Ishikawa (cell line): ENCODE data around the gene KLHL25.

Experiments used
- CEBPB ChIP-seq: IDR thresholded peaks from 2 replicates; pipeline ENCODE4 v1.6.1; 2012
- CREB1 ChIP-seq: IDR thresholded peaks from 2 replicates; pipeline ENCODE4 v1.6.1; 2012; ENCODE audit warnings: low read depth
- EGR1 ChIP-seq: IDR thresholded peaks from 2 replicates; pipeline ENCODE4 v1.6.1; 2012
- EP300 ChIP-seq: IDR thresholded peaks from 2 replicates; pipeline ENCODE4 v1.6.1; 2012; ENCODE audit warnings: borderline replicate concordance
- FOXM1 ChIP-seq: IDR thresholded peaks from 2 replicates; pipeline ENCODE4 v1.6.1; 2012; ENCODE audit warnings: low read depth, borderline replicate concordance
- NFIC ChIP-seq: IDR thresholded peaks from 2 replicates; pipeline ENCODE4 v1.6.1; 2012
- RAD21 ChIP-seq: IDR thresholded peaks from 2 replicates; pipeline ENCODE4 v1.6.1; 2012; ENCODE audit warnings: low read depth
- TAF1 ChIP-seq: IDR thresholded peaks from 2 replicates; pipeline ENCODE4 v1.6.1; 2012; ENCODE audit warnings: low read depth, mild to moderate bottlenecking
- TEAD4 ChIP-seq: IDR thresholded peaks from 2 replicates; pipeline ENCODE4 v1.6.1; 2012
- YY1 ChIP-seq: IDR thresholded peaks from 2 replicates; pipeline ENCODE4 v1.6.1; 2012; ENCODE audit warnings: low read depth
- ZBTB7A ChIP-seq: IDR thresholded peaks from 2 replicates; pipeline ENCODE4 v1.6.1; 2012; ENCODE audit warnings: low read depth
- TF ChIP-seq, protein P1 (sequence below): IDR thresholded peaks from 2 replicates; pipeline ENCODE4 v1.6.1; 2012

DNA sequence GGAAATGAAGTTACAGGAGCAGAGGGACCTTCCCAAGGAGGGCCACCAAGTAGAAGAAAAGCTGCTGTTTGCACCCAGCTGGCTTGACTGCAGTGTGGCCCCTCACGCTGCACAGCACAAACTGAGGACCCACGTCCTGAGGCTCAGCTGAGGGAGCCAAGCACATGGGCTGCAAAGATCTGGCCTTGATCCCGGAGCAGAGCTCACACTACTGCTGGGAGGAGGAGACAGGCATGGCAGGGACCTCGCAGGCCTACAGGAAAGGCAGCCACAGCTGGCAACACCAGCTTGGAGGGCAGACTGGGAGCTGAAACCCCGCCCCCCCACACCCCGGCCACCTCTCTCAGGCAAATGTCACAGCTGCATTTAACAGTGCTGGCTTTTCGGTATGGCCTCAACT lies 39.7 kb downstream of the KLHL25 start:
- no peak for TF ChIP-seq YY1
- TF ChIP-seq ZBTB7A: no peak
- TF ChIP-seq TEAD4: no peak
- TF ChIP-seq CEBPB: no peak
- no peak for TF ChIP-seq EGR1
- TF ChIP-seq EP300: no peak
- no peak for TF ChIP-seq FOXM1
- TF ChIP-seq, protein P1, sequence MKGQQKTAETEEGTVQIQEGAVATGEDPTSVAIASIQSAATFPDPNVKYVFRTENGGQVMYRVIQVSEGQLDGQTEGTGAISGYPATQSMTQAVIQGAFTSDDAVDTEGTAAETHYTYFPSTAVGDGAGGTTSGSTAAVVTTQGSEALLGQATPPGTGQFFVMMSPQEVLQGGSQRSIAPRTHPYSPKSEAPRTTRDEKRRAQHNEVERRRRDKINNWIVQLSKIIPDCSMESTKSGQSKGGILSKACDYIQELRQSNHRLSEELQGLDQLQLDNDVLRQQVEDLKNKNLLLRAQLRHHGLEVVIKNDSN: no peak
- no peak for TF ChIP-seq CREB1
- TF ChIP-seq NFIC: no peak
- TF ChIP-seq RAD21: no peak
- no peak for TF ChIP-seq TAF1
